HEK293 (cell line): Measurements from ENCODE around the gene HOXD3.

ENCODE experiments used
- CTCF ChIA-PET: fragments of 350-600 bp; formaldehyde crosslinking; extraction: SDS; loops from one replicate; lab custom pipeline; 2021; ENCODE audit warnings: antibody characterized with exemption; lab: Yijun Ruan, JAX
- POLR2A ChIA-PET: fragments of 300-600 bp; formaldehyde crosslinking; extraction: SDS; loops from one replicate; lab custom pipeline; 2020; ENCODE audit warnings: antibody characterized with exemption, inconsistent platforms; lab: Yijun Ruan, JAX
- H3K27ac ChIP-seq: fragments of 200-500 bp; sonication (Bioruptor generic); 2 replicates; pipeline ENCODE4 v1.5.1; 2014; ENCODE audit warnings: low read depth, low read length, control low read depth, inconsistent platforms; ENCODE audit errors: extremely low read depth
- H3K36me3 ChIP-seq, 2 experiments: fragments of 200-500 bp in 1 of 2; sonication (Bioruptor generic) in 1 of 2; 1 replicate in 1 of 2; 2 replicates in 1 of 2; pipeline ENCODE4 v1.5.1; 2014 to 2017; ENCODE audit warnings: inconsistent platforms in 2 of 2, low read length in 2 of 2; ENCODE audit not compliant: control insufficient read depth in 2 of 2, insufficient read depth in 1 of 2
- H3K4me1 ChIP-seq: fragments of 200-500 bp; sonication (Bioruptor generic); 2 replicates; pipeline ENCODE4 v1.5.1; 2014; ENCODE audit warnings: mild to moderate bottlenecking, low read length, inconsistent platforms; ENCODE audit not compliant: control insufficient read depth, insufficient read depth
- H3K4me3 ChIP-seq: 2 replicates; pipeline ENCODE4 v1.5.1; 2011; ENCODE audit warnings: low read depth, mild to moderate bottlenecking, control low read depth, low read length, moderate library complexity
- H3K9me3 ChIP-seq: fragments of 200-500 bp; sonication (Bioruptor generic); 2 replicates; pipeline ENCODE4 v1.5.1; 2014; ENCODE audit warnings: low read depth, low read length, inconsistent platforms; ENCODE audit not compliant: control insufficient read depth, insufficient read depth
- CTCF ChIP-seq: fragments of 450-650 bp; formaldehyde crosslinking; IDR thresholded peaks from 2 replicates; pipeline ENCODE4 v1.5.1; 2016; ENCODE audit warnings: missing biosample characterization, missing genetic modification characterization
- GLIS1 ChIP-seq: fragments of 450-650 bp; formaldehyde crosslinking; IDR thresholded peaks from 2 replicates; pipeline ENCODE4 v1.5.1; 2016; ENCODE audit warnings: missing biosample characterization, missing genetic modification characterization
- KLF7 ChIP-seq: fragments of 450-650 bp; formaldehyde crosslinking; IDR thresholded peaks from 2 replicates; pipeline ENCODE4 v1.5.1; 2016; ENCODE audit warnings: missing biosample characterization, missing genetic modification characterization, borderline replicate concordance
- KLF9 ChIP-seq: fragments of 450-650 bp; formaldehyde crosslinking; IDR thresholded peaks from 2 replicates; pipeline ENCODE4 v1.5.1; 2016; ENCODE audit warnings: missing biosample characterization, missing genetic modification characterization, low read depth
- RBAK ChIP-seq: fragments of 450-650 bp; formaldehyde crosslinking; IDR thresholded peaks from 2 replicates; pipeline ENCODE4 v1.5.1; 2016; ENCODE audit warnings: missing biosample characterization, missing genetic modification characterization
- ZBTB17 ChIP-seq: fragments of 450-650 bp; formaldehyde crosslinking; IDR thresholded peaks from 2 replicates; pipeline ENCODE4 v1.5.1; 2016; ENCODE audit warnings: missing biosample characterization, missing genetic modification characterization
- ZBTB26 ChIP-seq: fragments of 450-650 bp; formaldehyde crosslinking; optimal IDR thresholded peaks from 2 replicates; pipeline ENCODE3; 2016; ENCODE audit warnings: missing biosample characterization, mild to moderate bottlenecking, missing genetic modification characterization
- ZNF302 ChIP-seq: fragments of 450-650 bp; formaldehyde crosslinking; IDR thresholded peaks from 2 replicates; pipeline ENCODE4 v1.5.1; 2016; ENCODE audit warnings: missing biosample characterization, missing genetic modification characterization, low read depth
- ZNF341 ChIP-seq: fragments of 450-650 bp; formaldehyde crosslinking; IDR thresholded peaks from 2 replicates; pipeline ENCODE4; 2016; ENCODE audit warnings: low read depth, missing biosample characterization, missing genetic modification characterization
- ZNF398 ChIP-seq: fragments of 450-650 bp; formaldehyde crosslinking; IDR thresholded peaks from 2 replicates; pipeline ENCODE4 v1.5.1; 2017; ENCODE audit warnings: missing biosample characterization, missing genetic modification characterization
- ZNF433 ChIP-seq: fragments of 450-650 bp; formaldehyde crosslinking; IDR thresholded peaks from 2 replicates; pipeline ENCODE4 v1.5.1; 2016; ENCODE audit warnings: missing biosample characterization, missing genetic modification characterization, low read depth
- ZNF449 ChIP-seq: fragments of 450-650 bp; formaldehyde crosslinking; IDR thresholded peaks from 2 replicates; pipeline ENCODE4 v1.5.1; 2017; ENCODE audit warnings: missing biosample characterization, mild to moderate bottlenecking, missing genetic modification characterization, moderate library complexity
- ZNF48 ChIP-seq: fragments of 450-650 bp; formaldehyde crosslinking; IDR thresholded peaks from 2 replicates; pipeline ENCODE4 v1.5.1; 2016; ENCODE audit warnings: missing biosample characterization, missing genetic modification characterization
- ZNF501 ChIP-seq: fragments of 450-650 bp; formaldehyde crosslinking; IDR thresholded peaks from 2 replicates; pipeline ENCODE4 v1.5.1; 2016; ENCODE audit warnings: missing biosample characterization, missing genetic modification characterization
- ZNF521 ChIP-seq: fragments of 450-650 bp; formaldehyde crosslinking; IDR thresholded peaks from 2 replicates; pipeline ENCODE4 v1.5.1; 2017; ENCODE audit warnings: missing biosample characterization, mild to moderate bottlenecking, missing genetic modification characterization
- ZNF629 ChIP-seq: fragments of 450-650 bp; formaldehyde crosslinking; IDR thresholded peaks from 2 replicates; pipeline ENCODE4 v1.5.1; 2017; ENCODE audit warnings: missing biosample characterization, missing genetic modification characterization
- ZNF747 ChIP-seq: fragments of 450-650 bp; formaldehyde crosslinking; IDR thresholded peaks from 2 replicates; pipeline ENCODE4 v1.5.1; 2016; ENCODE audit warnings: missing biosample characterization, missing genetic modification characterization
- ZNF837 ChIP-seq: fragments of 450-650 bp; formaldehyde crosslinking; IDR thresholded peaks from 2 replicates; pipeline ENCODE4 v1.5.1; 2016; ENCODE audit warnings: missing biosample characterization, missing genetic modification characterization
- ZSCAN16 ChIP-seq: fragments of 450-650 bp; formaldehyde crosslinking; IDR thresholded peaks from 2 replicates; pipeline ENCODE4 v1.5.1; 2016; ENCODE audit warnings: missing biosample characterization, missing genetic modification characterization

The HOXD3 gene

GRCh38 chr2:176192351-176192750, 35.2 kb downstream of the HOXD3 start (continued):
- TF ChIP-seq ZBTB26 (no peak), GLIS1 (tag by site-specific recombination) (peak; percentile 49)

GRCh38 chr2:176193048-176193447, 35.9 kb downstream of the HOXD3 start:
- Histone ChIP-seq H3K36me3 (no peaks in the 10 kb centered on the region), H3K4me1 (peaks cover 12% of the 10 kb centered on the region), H3K27ac (no peak overlapping the region)
- POLR2A ChIA-PET: no interaction called here
- no peak for TF ChIP-seq ZSCAN16 (tag by site-specific recombination)
- no peak for TF ChIP-seq CTCF (tag by site-specific recombination)
- TF ChIP-seq, all 188 proteins: peak for 0
- CTCF ChIA-PET: interaction anchor here (1.6 kb wide), 1 partner anchor 262 kb away, joined by 4 read pairs; no protein-coding TSS in a partner anchor
- Histone ChIP-seq H3K9me3 (no peaks in the 10 kb centered on the region), H3K4me3 (no peak overlapping the region)

GRCh38 chr2:176199902-176200301, 42.8 kb downstream of the HOXD3 start:
- no peak overlapping the region for H3K4me3 ChIP-seq
- CTCF ChIA-PET: interaction anchor here (0.6 to 2.5 kb wide), 4 partner anchors 10 to 73 kb away, joined by 3 to 7 read pairs (median 3); no protein-coding TSS in a partner anchor
- H3K9me3 ChIP-seq: no peaks in the 10 kb centered on the region
- H3K27ac ChIP-seq: no peak overlapping the region
- H3K36me3 ChIP-seq: no peaks in the 10 kb centered on the region
- H3K4me1 ChIP-seq: no peaks in the 10 kb centered on the region
- no peak for TF ChIP-seq ZNF48
- TF ChIP-seq ZNF449 (tag by site-specific recombination): no peak
- TF ChIP-seq KLF9 (tag by site-specific recombination): no peak
- no peak for TF ChIP-seq ZNF302 (tag by site-specific recombination)
- TF ChIP-seq KLF7 (tag by site-specific recombination): no peak
- TF ChIP-seq ZNF629 (tag by site-specific recombination): no peak
- TF ChIP-seq ZNF501 (tag by site-specific recombination): no peak
- no peak for TF ChIP-seq ZNF398
- TF ChIP-seq ZNF837: no peak
- TF ChIP-seq ZNF521 (tag by site-specific recombination): no peak
- no peak for TF ChIP-seq ZNF341
- TF ChIP-seq RBAK (tag by site-specific recombination): no peak
- TF ChIP-seq ZNF433: no peak
- no peak for TF ChIP-seq ZNF747 (tag by site-specific recombination)
- TF ChIP-seq ZBTB17: no peak
- POLR2A ChIA-PET: no interaction called here
